GM12878 (cell line): ENCODE data around the gene CRYGA.

ENCODE experiments used
- BCL3 ChIP-seq: IDR thresholded peaks from 2 replicates; pipeline ENCODE4 v1.6.1; 2011; ENCODE audit warnings: borderline replicate concordance, low read depth, mild to moderate bottlenecking, moderate library complexity, low read length; ENCODE audit not compliant: insufficient read depth, poor library complexity, severe bottlenecking
- EP300 ChIP-seq, 2 experiments: fragments of 150-350 bp in 1 of 2; IDR thresholded peaks; 2 replicates each; pipeline ENCODE4 v1.6.1; 2011 to 2012; ENCODE audit warnings: low read depth in 2 of 2, low read length in 2 of 2, borderline replicate concordance in 1 of 2, improper control_type of control experiment in 1 of 2, inconsistent platforms in 1 of 2; ENCODE audit not compliant: control insufficient read depth in 1 of 2
- FOS ChIP-seq: IDR thresholded peaks from 3 replicates; pipeline ENCODE4 v1.6.1; 2011; ENCODE audit warnings: borderline replicate concordance; ENCODE audit not compliant: insufficient read length; ENCODE audit errors: extremely low read depth
- KDM1A ChIP-seq: fragments of 200-600 bp; sonication (generic); IDR thresholded peaks from 2 replicates; pipeline ENCODE4 v1.6.1; 2016; ENCODE audit warnings: borderline replicate concordance
- NFXL1 ChIP-seq: fragments of 450-650 bp; IDR thresholded peaks from 2 replicates; pipeline ENCODE4 v1.6.1; 2017; ENCODE audit warnings: antibody characterized with exemption, mild to moderate bottlenecking, borderline replicate concordance
- TCF12 ChIP-seq: IDR thresholded peaks from 2 replicates; pipeline ENCODE4 v1.6.1; 2011; ENCODE audit warnings: low read depth, mild to moderate bottlenecking, low read length
- TCF3 ChIP-seq: IDR thresholded peaks from 2 replicates; pipeline ENCODE4 v1.6.1; 2012; ENCODE audit warnings: low read depth, mild to moderate bottlenecking, low read length, borderline replicate concordance; ENCODE audit not compliant: insufficient read depth
- USF1 ChIP-seq: IDR thresholded peaks from 2 replicates; pipeline ENCODE4 v1.6.1; 2011; ENCODE audit warnings: borderline replicate concordance, low read depth, mild to moderate bottlenecking, moderate library complexity, mixed read lengths, low read length; ENCODE audit not compliant: insufficient read depth; ENCODE audit errors: extremely low read length
- YY1 ChIP-seq: IDR thresholded peaks from 2 replicates; pipeline ENCODE4 v1.6.1; 2011; ENCODE audit warnings: low read depth, mild to moderate bottlenecking, low read length
- TF ChIP-seq, protein P1 (sequence below), 3 experiments: IDR thresholded peaks in 2 of 3; conservative IDR thresholded peaks in 1 of 3; 2 replicates each; pipeline ENCODE4 v1.5.1; 2011; ENCODE audit warnings: low read depth in 3 of 3, low read length in 3 of 3, mild to moderate bottlenecking in 3 of 3, control low read depth in 2 of 3, moderate library complexity in 2 of 3, inconsistent platforms in 1 of 3, mixed read lengths in 1 of 3; ENCODE audit not compliant: control insufficient read depth in 2 of 3, insufficient read depth in 1 of 3; ENCODE audit errors: extremely low read depth in 1 of 3
- TF ChIP-seq, protein P2 (sequence below): fragments of 450-650 bp; IDR thresholded peaks from 2 replicates; pipeline ENCODE4 v1.6.1; 2016; ENCODE audit warnings: mild to moderate bottlenecking, moderate library complexity, borderline replicate concordance

DNA sequence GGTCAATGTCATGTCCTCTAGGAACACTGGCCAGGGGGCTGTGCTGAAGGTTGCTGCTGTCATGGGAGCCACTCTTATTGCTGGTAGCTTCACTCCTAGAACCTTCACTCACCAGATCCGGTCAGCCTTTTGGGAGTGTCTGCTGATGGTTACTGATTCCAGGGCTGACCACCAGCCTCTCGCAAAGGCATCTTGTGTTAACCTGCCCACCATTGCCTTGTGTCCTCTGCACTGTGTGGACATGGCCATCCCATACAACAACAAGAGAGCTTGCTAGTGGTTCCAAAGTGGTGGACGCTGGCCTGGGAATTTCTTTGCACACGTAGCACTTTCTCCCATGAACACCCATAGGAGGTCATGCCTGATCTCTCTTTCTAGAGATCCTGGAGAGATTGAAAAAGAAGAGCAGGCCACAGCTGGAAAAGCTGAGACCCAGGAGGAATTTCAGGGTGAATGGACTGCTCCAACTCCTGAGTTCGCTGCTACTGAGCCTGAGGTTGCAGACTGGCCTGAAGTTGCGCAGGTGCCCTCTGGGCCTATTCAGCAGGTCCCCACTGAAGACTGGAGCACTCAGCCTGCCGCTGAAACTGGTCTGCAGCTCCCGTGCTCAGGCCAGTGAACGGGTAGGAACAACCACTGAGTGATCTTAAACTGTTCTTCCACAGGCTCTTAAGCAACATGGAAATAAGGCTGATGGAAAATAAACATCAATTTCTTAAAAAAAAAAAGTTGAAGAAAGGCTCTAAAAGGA lies 45.1 kb upstream of the CRYGA start:
- TF ChIP-seq, protein P1, sequence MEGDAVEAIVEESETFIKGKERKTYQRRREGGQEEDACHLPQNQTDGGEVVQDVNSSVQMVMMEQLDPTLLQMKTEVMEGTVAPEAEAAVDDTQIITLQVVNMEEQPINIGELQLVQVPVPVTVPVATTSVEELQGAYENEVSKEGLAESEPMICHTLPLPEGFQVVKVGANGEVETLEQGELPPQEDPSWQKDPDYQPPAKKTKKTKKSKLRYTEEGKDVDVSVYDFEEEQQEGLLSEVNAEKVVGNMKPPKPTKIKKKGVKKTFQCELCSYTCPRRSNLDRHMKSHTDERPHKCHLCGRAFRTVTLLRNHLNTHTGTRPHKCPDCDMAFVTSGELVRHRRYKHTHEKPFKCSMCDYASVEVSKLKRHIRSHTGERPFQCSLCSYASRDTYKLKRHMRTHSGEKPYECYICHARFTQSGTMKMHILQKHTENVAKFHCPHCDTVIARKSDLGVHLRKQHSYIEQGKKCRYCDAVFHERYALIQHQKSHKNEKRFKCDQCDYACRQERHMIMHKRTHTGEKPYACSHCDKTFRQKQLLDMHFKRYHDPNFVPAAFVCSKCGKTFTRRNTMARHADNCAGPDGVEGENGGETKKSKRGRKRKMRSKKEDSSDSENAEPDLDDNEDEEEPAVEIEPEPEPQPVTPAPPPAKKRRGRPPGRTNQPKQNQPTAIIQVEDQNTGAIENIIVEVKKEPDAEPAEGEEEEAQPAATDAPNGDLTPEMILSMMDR (IDR thresholded peaks at IDR 0.05 in 2 of 3, conservative IDR thresholded peaks at IDR 0.05 in 1 of 3; ENCODE audit: control insufficient read depth in 2 of 3, extremely low read depth in 1 of 3, insufficient read depth in 1 of 3, low read depth in 3 of 3, low read length in 3 of 3) = no peak
- TF ChIP-seq BCL3 = no peak
- TF ChIP-seq, protein P2, sequence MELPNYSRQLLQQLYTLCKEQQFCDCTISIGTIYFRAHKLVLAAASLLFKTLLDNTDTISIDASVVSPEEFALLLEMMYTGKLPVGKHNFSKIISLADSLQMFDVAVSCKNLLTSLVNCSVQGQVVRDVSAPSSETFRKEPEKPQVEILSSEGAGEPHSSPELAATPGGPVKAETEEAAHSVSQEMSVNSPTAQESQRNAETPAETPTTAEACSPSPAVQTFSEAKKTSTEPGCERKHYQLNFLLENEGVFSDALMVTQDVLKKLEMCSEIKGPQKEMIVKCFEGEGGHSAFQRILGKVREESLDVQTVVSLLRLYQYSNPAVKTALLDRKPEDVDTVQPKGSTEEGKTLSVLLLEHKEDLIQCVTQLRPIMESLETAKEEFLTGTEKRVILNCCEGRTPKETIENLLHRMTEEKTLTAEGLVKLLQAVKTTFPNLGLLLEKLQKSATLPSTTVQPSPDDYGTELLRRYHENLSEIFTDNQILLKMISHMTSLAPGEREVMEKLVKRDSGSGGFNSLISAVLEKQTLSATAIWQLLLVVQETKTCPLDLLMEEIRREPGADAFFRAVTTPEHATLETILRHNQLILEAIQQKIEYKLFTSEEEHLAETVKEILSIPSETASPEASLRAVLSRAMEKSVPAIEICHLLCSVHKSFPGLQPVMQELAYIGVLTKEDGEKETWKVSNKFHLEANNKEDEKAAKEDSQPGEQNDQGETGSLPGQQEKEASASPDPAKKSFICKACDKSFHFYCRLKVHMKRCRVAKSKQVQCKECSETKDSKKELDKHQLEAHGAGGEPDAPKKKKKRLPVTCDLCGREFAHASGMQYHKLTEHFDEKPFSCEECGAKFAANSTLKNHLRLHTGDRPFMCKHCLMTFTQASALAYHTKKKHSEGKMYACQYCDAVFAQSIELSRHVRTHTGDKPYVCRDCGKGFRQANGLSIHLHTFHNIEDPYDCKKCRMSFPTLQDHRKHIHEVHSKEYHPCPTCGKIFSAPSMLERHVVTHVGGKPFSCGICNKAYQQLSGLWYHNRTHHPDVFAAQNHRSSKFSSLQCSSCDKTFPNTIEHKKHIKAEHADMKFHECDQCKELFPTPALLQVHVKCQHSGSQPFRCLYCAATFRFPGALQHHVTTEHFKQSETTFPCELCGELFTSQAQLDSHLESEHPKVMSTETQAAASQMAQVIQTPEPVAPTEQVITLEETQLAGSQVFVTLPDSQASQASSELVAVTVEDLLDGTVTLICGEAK = no peak
- TF ChIP-seq KDM1A = no peak
- TF ChIP-seq TCF3 = no peak
- no peak for TF ChIP-seq NFXL1
- no peak for TF ChIP-seq EP300 (IDR thresholded peaks at IDR 0.05; ENCODE audit: borderline replicate concordance in 1 of 2, control insufficient read depth in 1 of 2, low read depth in 2 of 2, low read length in 2 of 2)
- no peak for TF ChIP-seq TCF12
- TF ChIP-seq YY1 = no peak
- TF ChIP-seq USF1 = no peak
- TF ChIP-seq FOS = no peak
